NK-92 (cell line): ENCODE results near the gene SLC5A12.

Experiments used
- DNase-seq: peaks from one replicate; lab custom pipeline; 2025; ENCODE audit not compliant: unreplicated experiment; lab: John Stamatoyannopoulos, UW

The SLC5A12 gene, protein sequence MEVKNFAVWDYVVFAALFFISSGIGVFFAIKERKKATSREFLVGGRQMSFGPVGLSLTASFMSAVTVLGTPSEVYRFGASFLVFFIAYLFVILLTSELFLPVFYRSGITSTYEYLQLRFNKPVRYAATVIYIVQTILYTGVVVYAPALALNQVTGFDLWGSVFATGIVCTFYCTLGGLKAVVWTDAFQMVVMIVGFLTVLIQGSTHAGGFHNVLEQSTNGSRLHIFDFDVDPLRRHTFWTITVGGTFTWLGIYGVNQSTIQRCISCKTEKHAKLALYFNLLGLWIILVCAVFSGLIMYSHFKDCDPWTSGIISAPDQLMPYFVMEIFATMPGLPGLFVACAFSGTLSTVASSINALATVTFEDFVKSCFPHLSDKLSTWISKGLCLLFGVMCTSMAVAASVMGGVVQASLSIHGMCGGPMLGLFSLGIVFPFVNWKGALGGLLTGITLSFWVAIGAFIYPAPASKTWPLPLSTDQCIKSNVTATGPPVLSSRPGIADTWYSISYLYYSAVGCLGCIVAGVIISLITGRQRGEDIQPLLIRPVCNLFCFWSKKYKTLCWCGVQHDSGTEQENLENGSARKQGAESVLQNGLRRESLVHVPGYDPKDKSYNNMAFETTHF

DNA sequence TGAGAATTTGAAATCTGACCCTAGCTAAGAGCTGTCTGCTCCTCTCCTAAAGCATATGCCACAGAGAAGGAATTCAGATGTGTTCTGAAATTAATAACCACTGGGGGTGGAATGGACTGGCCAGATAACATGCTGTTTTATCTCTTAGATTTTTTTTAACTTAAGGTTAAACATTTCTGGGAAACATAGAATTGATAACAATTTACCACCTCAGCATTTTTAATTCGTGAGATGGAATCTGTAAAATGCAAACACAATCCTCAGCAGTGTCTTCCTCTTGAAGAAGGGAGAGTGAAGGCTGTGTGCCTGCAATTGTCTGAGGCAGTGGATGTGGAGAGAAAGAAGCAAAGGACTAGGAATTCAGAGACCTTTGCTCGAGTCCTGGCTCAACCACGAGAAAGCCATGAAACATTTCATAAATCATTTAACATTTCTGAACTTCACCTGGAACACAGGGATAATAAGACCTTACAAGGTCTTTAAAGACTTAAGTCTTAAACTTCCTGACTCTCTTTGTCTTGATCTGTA is at the start of gene SLC5A12:
SLC5A12 (minus strand) TSS at position 113 of the 528 bp plus-strand sequence. CDS start 346 bp downstream, outside the sequence.
- no peak for DNase-seq

DNA sequence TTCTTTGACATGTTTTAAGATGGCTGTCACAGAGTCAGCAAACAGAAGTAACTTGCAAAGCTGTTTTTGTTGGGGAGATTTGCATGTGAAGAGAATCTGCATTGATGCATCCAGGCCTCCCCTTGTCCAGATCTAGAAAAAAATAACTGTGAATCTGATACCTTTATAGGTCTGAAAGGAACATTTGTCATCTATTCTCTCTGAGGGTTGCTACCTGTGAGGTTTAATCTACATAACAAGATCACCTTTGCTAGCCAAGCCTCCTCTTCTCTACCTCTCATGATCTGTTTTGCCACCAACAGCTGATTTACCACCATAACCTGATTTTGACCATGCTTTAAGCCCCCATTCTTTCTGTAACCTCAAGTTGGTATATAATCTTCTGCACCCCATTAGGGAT is 47.2 kb upstream of the SLC5A12 start:
- no peak for DNase-seq

DNA sequence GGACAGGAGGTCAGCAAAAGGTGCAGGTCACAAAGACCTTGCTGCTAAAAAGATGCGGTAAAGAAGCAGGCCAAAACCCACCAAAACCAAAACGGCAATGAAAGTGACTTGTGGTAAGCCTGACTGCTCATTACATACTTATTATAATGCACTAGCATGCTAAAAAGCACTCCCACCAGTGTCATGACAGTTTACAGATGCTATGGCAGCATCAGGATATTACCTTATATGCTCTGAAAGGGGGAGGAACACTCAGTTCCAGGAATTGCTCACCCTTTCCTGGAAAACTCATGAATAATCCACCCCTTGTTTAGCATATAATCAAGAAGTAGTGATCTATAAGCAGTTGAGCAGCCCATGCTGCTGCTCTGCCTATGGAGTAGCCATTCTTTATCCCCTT is 45.2 kb upstream of the SLC5A12 start:
- DNase-seq: no peak

DNA sequence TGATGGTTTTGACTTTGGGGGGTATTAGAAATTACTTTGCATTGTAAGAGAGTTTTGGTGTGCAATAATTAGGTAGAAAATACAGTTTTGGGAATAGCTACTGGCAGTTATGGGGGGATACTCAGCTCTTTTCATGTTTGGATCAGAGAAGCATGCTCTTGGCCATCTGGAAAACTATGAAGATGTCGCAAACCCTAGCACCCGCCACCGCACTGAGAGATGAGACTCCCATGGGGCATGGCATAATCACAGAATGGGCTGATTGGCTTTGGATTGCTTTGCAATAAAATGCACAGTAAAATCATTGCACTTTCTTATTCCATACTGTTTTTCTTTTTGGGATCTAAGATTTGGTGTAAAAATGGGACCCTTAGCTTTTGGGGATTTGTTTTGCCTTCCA is 43.5 kb upstream of the SLC5A12 start:
- no peak for DNase-seq

DNA sequence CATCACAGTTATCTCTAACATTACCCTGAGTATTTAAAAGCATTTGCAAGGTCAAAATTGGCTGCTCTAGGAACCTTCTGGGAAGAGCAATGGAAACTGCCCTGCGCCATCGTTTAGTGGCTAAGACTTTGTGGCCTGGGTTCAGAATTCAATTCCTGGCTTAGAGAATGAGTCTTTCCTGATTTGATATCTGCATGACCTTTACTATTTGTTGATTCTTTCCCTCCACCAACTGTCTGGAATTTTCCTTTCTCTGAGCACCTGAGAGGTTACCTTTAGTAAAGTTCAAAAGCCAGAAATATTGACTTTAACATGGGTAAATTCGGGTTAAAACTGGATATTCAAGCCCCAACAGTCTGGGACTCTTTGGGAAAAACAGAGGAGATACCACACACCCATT is 43.0 kb upstream of the SLC5A12 start:
- no peak for DNase-seq

DNA sequence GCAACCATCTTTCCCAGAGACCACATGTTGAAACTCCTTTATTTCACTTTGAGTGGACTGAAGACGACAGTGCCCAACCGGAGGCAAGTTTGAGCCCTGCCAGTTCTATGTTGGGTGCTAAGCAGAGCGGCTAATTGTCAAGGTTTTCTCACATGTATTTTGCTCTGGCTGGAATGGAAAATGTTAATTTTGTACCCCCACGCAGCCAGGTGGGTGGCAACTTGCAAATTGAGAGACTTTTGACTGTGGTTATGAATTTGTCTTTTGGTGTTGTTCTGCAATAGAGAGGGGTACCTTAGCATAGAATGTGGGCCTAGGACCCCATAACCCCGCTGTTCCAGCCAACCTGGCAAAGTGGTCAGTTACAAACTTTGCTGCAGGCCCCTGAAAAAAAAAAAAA is 42.5 kb upstream of the SLC5A12 start:
- no peak for DNase-seq

DNA sequence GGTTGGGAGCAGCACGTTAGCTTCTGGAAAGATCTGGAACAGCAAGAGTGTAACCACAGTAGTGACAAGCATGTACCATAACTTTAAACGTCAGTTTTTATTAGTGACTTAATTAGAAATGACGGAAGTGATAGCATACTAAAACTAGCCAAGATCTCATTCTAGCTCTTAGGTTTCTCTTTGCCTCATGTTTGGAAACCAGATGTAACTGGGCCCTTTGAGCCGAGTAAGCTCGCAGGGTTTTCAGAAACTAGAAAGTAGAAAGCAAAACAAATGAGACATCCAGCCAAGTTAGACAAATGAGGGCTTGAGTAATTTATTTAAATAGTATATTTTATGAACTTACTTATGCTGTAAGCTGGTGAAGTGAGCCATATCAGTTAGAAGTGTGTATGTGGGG is 40.2 kb upstream of the SLC5A12 start:
- DNase-seq: no peak

DNA sequence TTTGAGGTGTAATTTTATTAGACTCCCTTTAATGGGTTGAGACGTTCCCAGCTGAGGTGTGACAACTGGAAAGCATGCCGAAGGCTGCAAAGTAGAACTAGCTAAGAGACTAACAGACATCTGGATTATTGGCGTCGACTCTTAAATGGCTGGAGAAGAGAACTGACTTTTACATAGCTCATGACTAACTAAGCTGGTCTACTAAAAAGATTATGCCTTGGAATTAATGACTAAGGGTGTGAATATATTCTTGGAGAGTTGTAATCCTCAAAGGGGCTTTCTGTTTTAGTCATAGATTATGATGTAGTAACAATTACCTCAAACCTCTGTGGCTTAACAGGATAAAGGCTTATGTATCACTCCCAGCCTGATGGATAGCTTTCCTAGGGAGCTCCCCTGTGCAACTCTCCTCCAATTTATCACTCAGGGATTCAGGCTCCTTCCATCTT is 39.5 kb upstream of the SLC5A12 start:
- no peak for DNase-seq

DNA sequence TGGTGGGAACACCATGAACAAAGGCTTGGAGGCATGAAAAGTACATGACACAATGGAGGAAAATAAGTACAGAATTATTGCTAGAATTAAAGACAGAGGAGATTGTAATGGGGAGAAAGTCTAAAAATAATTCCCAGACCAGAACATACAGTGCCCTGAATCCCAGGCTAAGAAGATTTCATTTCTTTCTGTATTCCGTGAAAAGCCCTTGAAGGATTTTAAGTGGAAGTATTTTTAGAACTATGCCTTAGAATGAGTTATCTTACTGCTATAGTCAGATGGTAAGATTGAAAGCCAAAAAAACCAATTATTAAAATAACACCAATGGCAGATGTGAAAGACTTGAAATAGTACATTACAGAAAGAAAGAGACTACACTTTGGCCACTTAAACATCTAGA is 36.1 kb upstream of the SLC5A12 start:
- DNase-seq: no peak

DNA sequence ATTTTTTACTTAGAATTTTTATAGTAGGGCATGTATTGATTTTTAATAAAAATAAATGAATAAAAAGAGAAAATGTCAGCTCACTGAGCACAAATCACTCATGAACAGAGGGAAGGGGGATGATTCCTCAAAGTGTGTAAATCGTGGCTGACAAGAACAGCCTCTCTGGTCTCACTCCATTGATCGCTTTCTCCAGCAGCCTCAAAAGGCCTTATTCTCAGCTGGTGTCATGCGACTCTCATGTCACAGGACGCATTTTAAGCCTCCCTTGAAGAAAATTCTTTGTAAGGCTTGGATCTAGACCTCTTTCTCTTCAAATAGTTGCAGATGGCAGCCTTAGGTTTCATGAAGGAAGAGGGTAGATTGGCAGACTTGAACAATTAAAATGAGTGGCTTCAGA is 33.9 kb upstream of the SLC5A12 start:
- DNase-seq: no peak

DNA sequence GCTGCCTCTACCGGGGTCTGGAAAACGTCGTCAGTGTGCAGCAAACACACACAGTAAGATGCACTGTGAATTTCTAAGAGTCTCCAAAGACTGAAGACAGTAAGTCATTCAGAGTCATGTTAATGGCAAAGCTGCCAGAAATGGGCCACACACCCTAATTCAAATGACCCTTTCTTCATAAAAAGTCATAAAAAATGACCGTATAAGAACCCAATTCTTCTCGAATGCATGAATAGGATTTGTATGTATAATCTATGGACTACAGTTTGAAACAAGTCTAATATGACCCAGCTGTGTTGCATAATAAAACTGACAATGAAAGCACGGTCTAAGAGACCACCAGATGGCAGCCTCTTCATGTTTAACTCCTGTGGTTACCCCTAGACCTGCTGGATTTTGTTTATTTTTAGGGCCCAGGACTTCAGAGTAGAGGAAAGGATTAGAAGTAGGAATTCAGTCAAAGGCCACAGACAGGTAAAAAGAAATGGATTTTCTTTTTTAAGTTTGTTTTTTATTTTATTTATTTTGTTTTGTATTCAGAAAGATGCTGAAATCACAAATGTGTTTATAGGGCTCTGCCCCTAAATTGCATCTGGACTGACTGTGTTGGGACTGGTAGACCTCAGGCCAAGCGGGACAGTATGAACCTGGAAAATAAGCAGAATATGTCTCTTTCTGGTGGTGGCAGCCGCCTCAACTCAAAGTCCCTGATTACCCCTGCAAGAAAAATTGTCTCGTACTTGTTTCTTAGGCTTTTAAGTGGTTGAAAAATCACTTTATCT is 32.1 kb upstream of the SLC5A12 start:
- no peak for DNase-seq

DNA sequence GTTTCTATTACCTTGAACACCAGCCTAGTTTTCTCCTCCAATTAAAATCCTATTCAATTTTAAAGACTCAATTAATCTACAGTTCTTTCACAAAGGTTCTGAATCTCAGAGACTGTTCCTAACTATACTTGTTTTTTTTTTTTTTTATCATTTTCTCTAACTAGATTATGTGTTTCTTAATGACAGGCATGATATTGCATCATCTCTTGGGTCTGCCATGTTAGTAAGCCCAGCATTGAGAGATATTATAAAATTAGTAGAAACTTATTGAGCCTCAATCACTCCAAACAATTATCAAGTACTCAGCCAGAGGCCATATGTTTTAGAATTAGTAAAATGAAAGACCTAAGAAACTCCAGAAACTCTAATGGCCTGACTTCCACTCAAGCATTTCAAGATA is 28.1 kb upstream of the SLC5A12 start:
- no peak for DNase-seq

DNA sequence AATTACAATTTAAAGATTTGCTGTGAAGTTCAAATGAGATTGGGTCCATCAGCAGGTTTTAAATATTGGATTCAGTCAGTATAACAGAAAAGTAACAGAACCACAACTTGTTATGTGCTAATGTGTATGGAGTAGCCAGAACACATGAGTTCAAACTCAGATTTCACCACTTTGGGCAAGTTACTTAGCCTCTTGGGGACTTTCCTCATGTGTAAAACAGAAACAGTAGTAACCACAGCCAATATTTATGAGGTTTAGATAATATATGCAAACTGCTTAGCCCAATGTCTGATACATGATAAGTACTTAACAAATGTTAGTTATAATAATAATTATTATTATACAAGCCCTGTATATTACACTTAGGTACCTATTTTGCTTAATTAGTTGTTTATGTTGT is 21.8 kb upstream of the SLC5A12 start:
- DNase-seq: no peak

DNA sequence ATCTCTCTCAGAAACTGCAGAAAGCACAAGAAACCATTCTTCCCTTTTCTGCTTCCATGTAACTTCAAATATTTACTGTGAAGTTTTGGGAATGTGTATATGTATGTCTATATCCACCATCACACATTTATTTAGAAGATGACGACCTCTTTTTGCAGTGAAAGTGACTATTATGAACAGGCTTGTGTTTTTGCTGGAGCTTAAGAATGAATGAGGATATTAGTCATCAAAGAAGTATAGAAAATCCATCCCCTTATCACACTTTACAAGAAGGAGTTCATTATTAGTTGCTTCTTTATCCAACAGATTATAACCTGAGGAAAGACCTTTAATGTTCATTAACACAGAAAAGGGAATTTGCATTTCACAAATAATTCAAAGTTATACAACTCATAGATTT is 21.1 kb upstream of the SLC5A12 start:
- DNase-seq: no peak

DNA sequence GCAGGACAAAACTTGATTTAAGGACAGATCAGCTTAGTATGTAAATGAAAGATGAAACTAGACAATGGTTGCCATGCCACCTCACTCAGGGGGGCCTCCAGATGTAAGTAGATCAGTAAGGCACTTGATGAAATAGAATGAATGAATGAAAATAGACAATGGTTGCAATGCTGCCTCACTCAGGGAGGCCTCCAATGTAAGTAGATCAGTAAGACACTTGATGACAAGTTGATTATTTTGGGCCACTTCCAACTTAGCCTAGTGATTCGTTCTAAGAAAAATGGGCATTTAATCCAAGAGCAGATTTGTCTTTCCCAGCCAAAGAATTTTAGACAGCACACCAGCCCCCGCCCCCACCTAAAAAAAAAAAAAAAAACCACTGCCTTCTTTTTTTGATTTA is 19.2 kb upstream of the SLC5A12 start:
- no peak for DNase-seq

DNA sequence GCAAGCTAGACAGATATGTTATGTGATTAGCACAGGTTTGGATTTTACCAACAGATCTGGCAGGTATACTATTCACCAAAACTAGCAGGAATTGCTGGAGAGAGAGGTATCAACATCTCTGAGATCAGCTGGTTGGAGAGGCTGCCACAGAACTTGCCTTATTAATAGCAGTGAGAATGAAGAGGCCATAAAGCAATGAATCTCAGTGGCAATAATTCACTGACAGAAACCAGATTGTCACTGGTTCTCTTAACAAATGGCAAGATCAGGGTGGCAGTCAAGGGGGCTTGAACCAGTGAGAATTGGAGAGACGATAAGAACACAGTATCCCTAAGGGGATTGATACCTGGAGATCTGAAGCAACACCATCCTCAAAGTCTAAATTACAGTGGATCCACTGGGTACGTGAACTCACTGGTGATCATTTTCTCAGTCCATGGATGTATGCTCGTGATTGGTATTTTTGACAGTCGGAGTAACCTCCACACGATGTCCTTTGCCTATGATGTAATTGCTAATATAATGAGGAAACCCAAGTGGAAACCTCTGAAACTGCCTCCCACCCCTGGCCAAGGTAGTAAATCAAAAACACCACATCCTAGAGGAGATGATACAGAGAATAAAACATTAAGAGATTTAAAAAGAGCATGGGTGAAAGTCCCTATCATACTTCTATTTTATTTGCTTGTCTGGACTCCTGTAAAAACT is 17.7 kb upstream of the SLC5A12 start:
- DNase-seq: no peak

DNA sequence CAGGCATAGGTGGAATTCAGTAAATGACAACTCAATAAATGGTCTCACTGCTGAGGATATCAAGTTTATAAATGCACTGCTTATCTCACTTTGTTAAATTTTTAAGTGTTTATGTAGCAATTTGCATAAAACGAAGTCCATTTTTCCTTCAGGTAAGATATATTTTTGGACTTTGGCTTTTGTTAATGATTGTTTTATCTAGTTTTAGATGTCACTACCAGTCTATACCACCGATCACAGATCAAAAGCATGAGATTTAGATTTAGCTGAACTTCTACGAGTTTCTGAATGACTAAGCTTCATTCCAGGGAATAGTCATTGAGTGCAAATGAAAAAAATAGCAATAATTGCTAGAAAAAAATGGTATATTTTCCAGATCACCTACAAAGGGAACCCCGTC is 12.8 kb upstream of the SLC5A12 start:
- no peak for DNase-seq

DNA sequence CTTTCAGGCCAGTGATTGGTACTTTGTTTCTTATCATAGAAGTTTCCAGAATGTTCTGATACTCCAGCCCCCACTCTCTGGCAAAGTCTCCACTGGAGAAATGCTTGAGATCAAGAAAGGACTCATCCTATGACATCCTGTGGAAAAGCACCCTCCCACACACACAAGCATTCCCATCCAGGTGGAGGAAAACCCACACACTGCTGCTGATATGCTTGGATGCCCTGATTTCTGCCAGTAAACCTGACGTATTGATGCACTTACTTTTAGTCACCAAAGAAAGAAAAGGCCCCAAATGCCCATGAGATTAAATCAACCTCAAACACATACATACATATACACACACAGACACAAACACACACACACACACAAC is 9.2 kb upstream of the SLC5A12 start:
- DNase-seq: no peak

DNA sequence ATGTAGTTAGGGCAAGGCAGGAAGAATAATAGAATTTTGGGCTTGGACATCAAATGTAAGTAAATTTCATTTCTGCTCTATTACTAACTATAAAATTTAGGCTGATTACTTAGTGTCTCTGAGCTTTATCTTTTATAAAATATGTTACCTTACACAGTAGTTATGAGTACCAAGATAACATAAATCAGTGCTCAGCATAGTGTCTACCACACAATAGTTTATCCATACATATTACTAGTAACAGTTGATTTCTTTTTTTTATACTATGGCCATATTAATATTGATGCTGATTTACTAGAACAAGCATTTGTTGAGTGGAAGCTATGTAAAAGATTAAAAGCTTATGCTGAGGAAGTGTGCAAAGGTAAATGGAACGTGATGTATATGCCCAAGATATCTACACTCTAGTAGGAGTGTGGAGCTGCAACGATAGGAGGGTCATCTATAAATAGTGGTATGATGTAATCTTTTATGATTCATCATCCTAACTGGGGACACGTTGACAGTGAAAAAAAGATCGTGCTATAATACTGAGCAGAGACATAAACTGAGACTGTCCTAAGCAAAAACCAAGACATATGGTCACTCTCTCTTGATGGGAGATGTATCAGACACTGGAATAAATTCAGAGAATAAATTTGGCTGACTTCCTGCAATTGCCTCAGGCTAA is 8.7 kb upstream of the SLC5A12 start:
- no peak for DNase-seq

DNA sequence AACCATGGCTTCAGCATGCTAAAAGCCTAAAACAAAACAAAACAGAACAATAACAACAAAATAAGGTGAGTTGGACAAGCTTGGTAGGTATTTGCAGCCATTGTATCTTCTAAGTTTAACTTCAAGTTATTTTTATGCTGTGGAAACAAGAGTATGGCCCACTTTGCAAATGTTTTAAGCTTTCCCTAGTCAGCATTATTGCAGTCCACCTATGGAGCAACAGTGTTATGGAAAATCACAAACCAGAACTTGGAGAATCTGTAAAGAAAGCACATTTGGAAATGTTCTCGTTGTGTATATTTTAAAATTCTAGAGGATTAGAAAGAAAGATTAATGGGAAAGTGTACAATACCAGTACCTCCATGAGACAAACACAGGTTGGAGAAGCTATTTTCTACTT is 7.4 kb upstream of the SLC5A12 start:
- DNase-seq: no peak

DNA sequence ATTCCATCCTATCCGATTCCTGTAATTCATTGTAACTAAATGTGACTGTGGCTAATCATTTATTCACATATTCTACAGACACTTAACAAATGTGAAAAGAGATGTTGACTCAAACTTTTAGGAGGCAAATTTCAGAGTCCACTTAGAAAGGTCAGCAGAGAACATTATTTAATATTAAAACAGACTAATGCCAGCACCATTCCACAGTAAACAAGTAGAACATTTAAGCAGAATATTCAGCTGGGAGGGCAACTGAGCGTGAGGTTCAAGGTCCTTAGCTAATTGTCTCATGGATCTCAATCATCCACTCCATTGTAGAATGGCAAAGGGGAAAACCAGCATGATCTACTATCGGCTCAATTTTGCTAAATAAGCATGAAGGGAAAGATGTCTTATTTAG is 5.1 kb upstream of the SLC5A12 start:
- DNase-seq: no peak
